Activated T-helper 2 cell treated with anti-CD3 and anti-CD28 coated beads, Interferon-gamma antibody, Interleukin-2, Interleukin-4, amounts not matched to agents 10 μg/mL and 5 μg/mL and 100 μg/mL, durations not matched to agents 14 hours and 24 hours and 36 hours (primary cell): ENCODE data around the gene PER1. TPM values are rescaled to one million over a fixed set of nuclear protein-coding genes. Genes with fewer than 3 reads are reported as not detected.
A peak's percentile ranks its signal among the peaks of the same experiment; 100 is the strongest.
"Not testable (repeated sequence)": the region's sequence is repeated elsewhere in the genome, so short reads cannot be mapped to it uniquely, and the experiment has no call there.

ENCODE experiments used
- DNase-seq: peaks from one replicate; pipeline ENCODE4 v3.0.0; 2021; ENCODE audit warnings: low spot score
- H3K27ac Mint-ChIP-seq: one replicate; pipeline ENCODE4 v1.8.0; 2021; ENCODE audit warnings: mixed read lengths
- H3K27me3 Mint-ChIP-seq: one replicate; pipeline ENCODE4 v1.8.0; 2021; ENCODE audit warnings: low read depth, mixed read lengths
- H3K36me3 Mint-ChIP-seq: one replicate; pipeline ENCODE4 v1.8.0; 2021; ENCODE audit warnings: low read depth, mixed read lengths
- H3K4me1 Mint-ChIP-seq: one replicate; pipeline ENCODE4 v1.8.0; 2021; ENCODE audit warnings: low read depth, mixed read lengths
- H3K4me3 Mint-ChIP-seq: one replicate; pipeline ENCODE4 v1.8.0; 2021; ENCODE audit warnings: low read depth, mild to moderate bottlenecking, moderate library complexity, mixed read lengths
- H3K9me3 Mint-ChIP-seq: one replicate; pipeline ENCODE4 v1.8.0; 2021; ENCODE audit warnings: mixed read lengths
- intact Hi-C: fragments of 100-400 bp; cut with micrococcal nuclease; formaldehyde crosslinking; loops from one replicate; pipeline ENCODE4 v1.15.1; 2023
- total RNA-seq: library from RNA; stranded (reverse); gene quantifications from 2 replicates; pipeline ENCODE4 v1.2.3, GENCODE V29; 2022

The PER1 gene
- total RNA-seq, 1 donor from 2014 or later: 43.2 TPM

GRCh38 chr17:8176998-8177731 lies 25.0 kb upstream of the PER1 start:
- Mint-ChIP-seq H3K4me1 (peaks cover 41% of the 10 kb centered on the region), H3K27ac (no peak overlapping the region)
- no peak for DNase-seq

GRCh38 chr17:8176197-8176940 lies 24.2 kb upstream of the PER1 start, which contains the start of gene TMEM107:
Gene TMEM107, minus strand, starts transcription at chr17:8176380. Its CDS starts 94 bp downstream, at chr17:8176286.
- Mint-ChIP-seq H3K9me3 (no peaks in the 10 kb centered on the region), H3K36me3 (no peaks in the 10 kb centered on the region), H3K4me3 (peak within 1 kb of the TSS; percentile 95), H3K27ac (peak within 1 kb of the TSS; percentile 91), H3K27me3 (peaks cover 1% of the 10 kb centered on the region), H3K4me1 (peaks cover 38% of the 10 kb centered on the region)
- peak; percentile 86 for DNase-seq
- intact Hi-C loops: no loop called here

More at GRCh38 chr17:8176998-8177731, 25.0 kb upstream of the PER1 start:
- Mint-ChIP-seq H3K36me3 (no peaks in the 10 kb centered on the region), H3K27me3 (peaks cover 5% of the 10 kb centered on the region), H3K4me3 (peak overlapping the region; percentile 95), H3K9me3 (no peaks in the 10 kb centered on the region)
- intact Hi-C loops: no loop called here

- Mint-ChIP-seq H3K9me3 (no peaks in the 10 kb centered on the region), H3K36me3 (no peaks in the 10 kb centered on the region), H3K27ac (peak overlapping the region; percentile 91), H3K27me3 (no peaks in the 10 kb centered on the region), H3K4me1 (peaks cover 38% of the 10 kb centered on the region), H3K4me3 (peak overlapping the region; percentile 95)
- intact Hi-C loops: no loop called here
- no peak for DNase-seq
Observed at GRCh38 chr17:8175795-8176196, 23.6 kb upstream of the PER1 start.

- H3K9me3 Mint-ChIP-seq: no peaks in the 10 kb centered on the region
- H3K4me3 Mint-ChIP-seq: peak overlapping the region; percentile 86
- no peak for DNase-seq
- intact Hi-C loops: loop anchor here (1.0 to 5.0 kb wide), 4 partner anchors 10 to 52 kb away; partner anchors contain the start of gene HES7
- H3K4me1 Mint-ChIP-seq: peaks cover 38% of the 10 kb centered on the region
- H3K27ac Mint-ChIP-seq: peak overlapping the region; percentile 100
- H3K27me3 Mint-ChIP-seq: no peaks in the 10 kb centered on the region
- no peaks in the 10 kb centered on the region for H3K36me3 Mint-ChIP-seq
Observed at GRCh38 chr17:8173871-8174322, 21.7 kb upstream of the PER1 start.

DNA sequence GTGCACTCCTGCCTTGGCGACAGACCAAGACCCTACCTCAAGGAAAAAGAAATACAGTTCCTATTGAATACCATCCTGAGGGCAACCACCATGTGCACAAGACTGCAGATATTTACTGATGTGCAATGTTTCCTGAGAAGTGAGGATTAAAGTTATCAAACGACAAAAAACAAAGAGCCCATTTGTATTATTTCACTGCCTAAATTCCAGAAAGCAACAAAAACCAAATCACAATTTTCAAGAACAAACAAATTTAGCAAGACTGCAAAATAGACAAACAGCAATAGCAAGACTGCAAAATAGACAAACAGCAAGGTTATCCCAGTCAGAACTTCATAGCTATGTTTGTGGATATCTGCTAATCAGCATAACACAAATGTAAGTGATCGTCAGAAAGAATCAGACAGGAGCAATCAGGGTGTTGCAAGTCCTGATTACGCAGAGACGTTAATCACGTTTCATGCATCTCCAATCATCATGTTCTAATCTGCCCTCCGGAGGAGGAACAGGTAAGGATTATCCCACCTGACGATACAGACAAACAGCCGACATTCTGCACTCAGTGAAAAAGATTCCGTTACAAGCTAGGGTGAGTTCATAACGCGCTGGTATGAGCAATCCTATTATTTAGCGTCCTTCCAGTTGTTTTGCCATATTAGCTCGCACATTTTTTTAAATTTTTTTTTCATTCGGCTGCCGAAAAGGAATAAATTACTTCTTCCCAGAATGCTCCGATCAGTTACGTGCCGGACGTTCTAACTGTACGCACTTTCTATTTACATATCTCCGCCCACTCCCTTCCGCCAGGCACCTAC lies 21.1 kb upstream of the PER1 start:
- intact Hi-C loops: loop anchor here (1.0 to 5.0 kb wide), 4 partner anchors 9 to 51 kb away; partner anchors contain the start of gene HES7
- no peaks in the 10 kb centered on the region for H3K36me3 Mint-ChIP-seq
- H3K27me3 Mint-ChIP-seq: no peaks in the 10 kb centered on the region
- no peaks in the 10 kb centered on the region for H3K9me3 Mint-ChIP-seq
- H3K4me1 Mint-ChIP-seq: peaks cover 40% of the 10 kb centered on the region
- peak overlapping the region; percentile 100 for H3K27ac Mint-ChIP-seq
- DNase-seq: peak; percentile 79
- peak overlapping the region; percentile 86 for H3K4me3 Mint-ChIP-seq

DNA sequence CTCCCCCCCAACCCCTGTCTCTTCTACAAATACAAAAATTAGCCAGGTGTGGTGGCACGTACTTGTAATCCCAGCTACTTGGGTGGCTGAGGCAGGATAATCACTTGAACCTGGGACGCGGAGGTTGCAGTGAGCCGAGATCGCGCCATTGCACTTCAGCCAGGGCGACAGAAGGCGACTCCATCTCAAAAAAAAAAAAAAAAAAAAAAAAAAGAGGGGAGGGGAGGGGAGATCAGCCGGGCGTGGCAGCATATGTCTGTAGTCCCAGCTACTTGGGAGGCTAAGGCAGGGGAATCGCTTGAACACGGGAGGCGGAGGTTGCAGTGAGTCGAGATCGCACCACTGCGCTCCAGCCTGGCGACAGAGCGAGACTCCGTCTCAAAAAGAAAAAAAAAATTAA lies 18.0 kb upstream of the PER1 start:
- not testable (repeated sequence) for H3K27me3 Mint-ChIP-seq, H3K36me3 Mint-ChIP-seq, H3K27ac Mint-ChIP-seq, H3K9me3 Mint-ChIP-seq, H3K4me3 Mint-ChIP-seq, DNase-seq
- intact Hi-C loops: loop anchor here (5.0 kb wide), 1 partner anchor 48 kb away; the partner anchor contains the start of gene HES7
- peaks cover 26% of the 10 kb centered on the region for H3K4me1 Mint-ChIP-seq

GRCh38 chr17:8167526-8167925 lies 15.3 kb upstream of the PER1 start:
- no peak overlapping the region for H3K27ac Mint-ChIP-seq
- H3K9me3 Mint-ChIP-seq: no peaks in the 10 kb centered on the region
- H3K36me3 Mint-ChIP-seq: no peaks in the 10 kb centered on the region
- H3K4me1 Mint-ChIP-seq: peaks cover 29% of the 10 kb centered on the region
- no peaks in the 10 kb centered on the region for H3K27me3 Mint-ChIP-seq
- intact Hi-C loops: no loop called here
- H3K4me3 Mint-ChIP-seq: no peak overlapping the region
- no peak for DNase-seq

DNA sequence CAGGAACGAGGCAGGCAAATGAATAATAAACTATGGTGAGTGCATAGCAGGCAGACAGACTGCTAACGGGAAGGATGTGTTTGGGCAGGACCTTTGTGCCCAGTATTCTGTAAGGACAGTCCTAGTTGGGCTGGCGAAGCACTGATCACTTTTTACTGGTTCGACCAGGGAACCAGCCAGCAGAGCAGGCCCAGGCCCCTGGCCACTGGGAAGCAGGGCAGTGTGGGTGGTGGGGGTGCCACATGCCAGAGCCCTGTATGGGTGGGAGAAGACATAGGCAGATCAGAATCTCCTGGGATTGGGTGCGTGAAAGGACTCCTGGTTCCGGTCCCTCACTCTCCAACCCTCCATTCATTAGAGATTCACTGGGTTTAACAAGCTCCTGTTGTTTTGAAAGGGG lies 14.5 kb upstream of the PER1 start:
- Mint-ChIP-seq H3K27me3 (no peaks in the 10 kb centered on the region), H3K9me3 (no peaks in the 10 kb centered on the region), H3K27ac (no peak overlapping the region), H3K4me1 (peaks cover 28% of the 10 kb centered on the region), H3K36me3 (peaks cover 2% of the 10 kb centered on the region), H3K4me3 (no peak overlapping the region)
- DNase-seq: no peak
- intact Hi-C loops: no loop called here

GRCh38 chr17:8164815-8165131 lies 12.6 kb upstream of the PER1 start:
- Mint-ChIP-seq H3K9me3 (no peaks in the 10 kb centered on the region), H3K4me1 (peaks cover 45% of the 10 kb centered on the region), H3K27ac (peak overlapping the region; percentile 99), H3K4me3 (peak overlapping the region; percentile 85), H3K36me3 (peaks cover 22% of the 10 kb centered on the region), H3K27me3 (no peaks in the 10 kb centered on the region)
- DNase-seq: no peak
- intact Hi-C loops: loop anchor here (1.0 kb wide), 1 partner anchor 9 kb away; no protein-coding TSS in a partner anchor

DNA sequence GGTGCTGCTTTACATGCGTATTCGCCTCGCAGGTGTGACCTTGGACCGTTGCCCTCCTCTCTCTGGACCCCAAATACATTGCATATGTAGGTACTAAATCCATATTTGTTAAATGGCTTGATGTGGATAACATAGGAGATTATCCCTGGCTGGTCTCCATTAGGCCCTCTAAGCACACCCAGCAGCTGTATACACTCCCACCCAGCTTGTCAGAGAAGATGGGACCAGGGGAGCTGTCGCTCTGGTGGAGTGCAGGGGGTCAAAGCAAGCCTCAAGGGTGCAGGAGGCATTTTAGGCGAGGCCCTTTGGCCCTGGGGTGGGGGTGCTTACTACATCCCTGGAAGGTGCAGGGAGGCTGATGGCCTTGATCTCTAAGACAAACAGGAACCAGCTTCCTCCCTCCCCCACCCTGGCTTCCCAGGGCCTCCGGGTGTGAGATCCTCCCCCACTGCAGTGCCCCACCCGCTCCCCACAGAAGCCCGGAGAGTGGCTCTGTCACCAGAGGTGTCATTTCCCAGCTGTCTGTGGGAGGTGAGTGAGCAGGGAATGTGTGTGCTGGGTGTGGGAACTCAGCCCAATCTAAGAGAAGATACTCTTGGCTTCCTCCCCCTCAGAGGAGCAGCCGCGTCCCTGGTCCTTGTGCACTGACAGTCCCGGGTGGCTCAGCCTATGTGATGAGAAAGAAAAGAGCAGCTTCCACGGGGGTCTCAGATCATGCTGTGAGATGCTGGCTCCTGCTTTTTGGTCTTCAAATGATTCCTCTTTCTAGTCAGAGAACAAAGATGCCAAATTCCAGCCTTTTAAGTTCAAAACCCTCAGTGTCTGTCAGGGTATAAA lies 12.0 kb upstream of the PER1 start:
- peak overlapping the region; percentile 85 for H3K4me3 Mint-ChIP-seq
- peak overlapping the region; percentile 99 for H3K27ac Mint-ChIP-seq
- H3K9me3 Mint-ChIP-seq: no peaks in the 10 kb centered on the region
- H3K27me3 Mint-ChIP-seq: no peaks in the 10 kb centered on the region
- intact Hi-C loops: loop anchor here (1.0 kb wide), 1 partner anchor 9 kb away; no protein-coding TSS in a partner anchor
- H3K36me3 Mint-ChIP-seq: peaks cover 27% of the 10 kb centered on the region
- H3K4me1 Mint-ChIP-seq: peaks cover 50% of the 10 kb centered on the region
- peak; percentile 65 for DNase-seq

- H3K4me1 Mint-ChIP-seq: peaks cover 55% of the 10 kb centered on the region
- no peaks in the 10 kb centered on the region for H3K27me3 Mint-ChIP-seq
- no peak for DNase-seq
- H3K36me3 Mint-ChIP-seq: peaks cover 34% of the 10 kb centered on the region
- peak overlapping the region; percentile 99 for H3K27ac Mint-ChIP-seq
- H3K9me3 Mint-ChIP-seq: no peaks in the 10 kb centered on the region
- intact Hi-C loops: no loop called here
- H3K4me3 Mint-ChIP-seq: peak overlapping the region; percentile 85
Observed at GRCh38 chr17:8162997-8163977, 11.1 kb upstream of the PER1 start.
